ENCODE data around the gene RANBP3. TPM values are rescaled to one million over a fixed set of nuclear protein-coding genes. Genes with fewer than 3 reads are reported as not detected.
A peak's percentile ranks its signal among the peaks of the same experiment; 100 is the strongest.

The RANBP3 gene
- total and polyA plus RNA-seq, 2 experiments from 2014 or later: 40.2 to 98.3 TPM

- Mint-ChIP-seq H3K4me1 (peaks cover 51% of the 10 kb centered on the region), H3K27me3 (ENCODE audit: insufficient read depth, low read depth, poor library complexity) (peaks cover 5% of the 10 kb centered on the region), H3K4me3 (peak overlapping the region; percentile 8; the same call in 1 of the 3 replicates), H3K9me3 (no peaks in the 10 kb centered on the region), H3K36me3 (ENCODE audit: low read depth) (peaks cover 3% of the 10 kb centered on the region; the same call in 1 of the 3 replicates), H3K27ac (peak overlapping the region; percentile 87)
- Histone ChIP-seq H3K27me3 (ENCODE audit: insufficient read depth) (no peaks in the 10 kb centered on the region), H3K79me2 (replicated peaks; ENCODE audit: insufficient read depth) (peaks cover 92% of the 10 kb centered on the region), H3K36me3 (ENCODE audit: insufficient read depth) (no peaks in the 10 kb centered on the region), H3K9me2 (ENCODE audit: insufficient read depth) (no peaks in the 10 kb centered on the region), H3K4me1 (ENCODE audit: insufficient read depth) (peaks cover 15% of the 10 kb centered on the region), H3K4me3 (no peak overlapping the region), H3K4me2 (peak overlapping the region; percentile 61), H3F3A (replicated peaks; ENCODE audit: low read depth) (peaks cover 14% of the 10 kb centered on the region; the same call in 1 of the 2 replicates), H3K27ac (ENCODE audit: low read depth) (peak overlapping the region; percentile 86), H2AFZ (no peak overlapping the region), H4K20me1 (replicated peaks; ENCODE audit: insufficient read depth) (peaks cover 81% of the 10 kb centered on the region)
- TF ChIP-seq CREB1 (CRISPR knock-in tag; IDR thresholded peaks at IDR 0.05; ENCODE audit: low read depth) (no peak; the same call in 1 of the 2 replicates), CTCF (conservative IDR thresholded peaks at IDR 0.05; ENCODE audit: low read depth in 2 of 2) (peak; percentile 85 to 90), ZNF114 (CRISPR knock-in tag; IDR thresholded peaks at IDR 0.05) (no peak), JUNB (IDR thresholded peaks at IDR 0.05; ENCODE audit: unreplicated experiment) (no peak), NANOG (IDR thresholded peaks at IDR 0.05; ENCODE audit: borderline replicate concordance) (no peak)
- DNase-seq (ENCODE audit: low spot score) (peak; percentile 91), ATAC-seq (peak; percentile 79)
Measured at GRCh38 chr19:5967994-5968430, 9.9 kb downstream of the RANBP3 start.

GRCh38 chr19:5967571-5967970 lies 10.4 kb downstream of the RANBP3 start:
- Histone ChIP-seq H3K9me2 (ENCODE audit: insufficient read depth) (no peaks in the 10 kb centered on the region), H4K20me1 (replicated peaks; ENCODE audit: insufficient read depth) (peaks cover 78% of the 10 kb centered on the region), H3K4me1 (ENCODE audit: insufficient read depth) (peaks cover 20% of the 10 kb centered on the region), H3K4me3 (no peak overlapping the region), H3K79me2 (replicated peaks; ENCODE audit: insufficient read depth) (peaks cover 92% of the 10 kb centered on the region), H3K36me3 (ENCODE audit: insufficient read depth) (no peaks in the 10 kb centered on the region), H3F3A (replicated peaks; ENCODE audit: low read depth) (peaks cover 14% of the 10 kb centered on the region; the same call in 1 of the 2 replicates), H3K27me3 (ENCODE audit: insufficient read depth) (no peaks in the 10 kb centered on the region), H3K4me2 (no peak overlapping the region), H3K27ac (ENCODE audit: low read depth) (no peak overlapping the region; the same call in 1 of the 2 replicates), H2AFZ (no peak overlapping the region)
- ATAC-seq (no peak), DNase-seq (ENCODE audit: low spot score) (no peak)
- Mint-ChIP-seq H3K4me1 (peaks cover 55% of the 10 kb centered on the region), H3K27ac (peak overlapping the region; percentile 70; the same call in 1 of the 2 replicates), H3K27me3 (ENCODE audit: insufficient read depth, low read depth, poor library complexity) (peaks cover 5% of the 10 kb centered on the region), H3K36me3 (ENCODE audit: low read depth) (peaks cover 3% of the 10 kb centered on the region; the same call in 1 of the 3 replicates), H3K4me3 (no peak overlapping the region; the same call in 2 of the 3 replicates), H3K9me3 (no peaks in the 10 kb centered on the region)
- TF ChIP-seq ZNF331 (CRISPR knock-in tag; IDR thresholded peaks at IDR 0.05; ENCODE audit: low read depth) (no peak), REST (IDR thresholded peaks at IDR 0.05; ENCODE audit: unreplicated experiment) (no peak), NANOG (IDR thresholded peaks at IDR 0.05; ENCODE audit: borderline replicate concordance) (no peak), POLR2AphosphoS5 (IDR thresholded peaks at IDR 0.05; ENCODE audit: low read depth) (no peak), ZNF462 (CRISPR knock-in tag; IDR thresholded peaks at IDR 0.05) (no peak), ZNF114 (CRISPR knock-in tag; IDR thresholded peaks at IDR 0.05) (no peak), CREB1 (CRISPR knock-in tag; IDR thresholded peaks at IDR 0.05; ENCODE audit: low read depth) (no peak)
